Activated naive CD8-positive, alpha-beta T cell treated with anti-CD3 and anti-CD28 coated beads, Interleukin-2, amount 10 ng/mL, durations not matched to agents 7 days and 5 days (primary cell): Measurements from ENCODE around the gene CILP2. TPM values are rescaled to one million over a fixed set of nuclear protein-coding genes. Genes with fewer than 3 reads are reported as not detected.

Experiments used
- ATAC-seq: fragments of 150-1000 bp; cut with Tn5 transposase; one replicate; pipeline ENCODE4 v1.10.0; 2021; ENCODE audit warnings: low read depth, moderate library complexity
- POLR2A ChIA-PET: fragments of 350-600 bp; sonication (Branson Sonifier 250); formaldehyde crosslinking; loops from one replicate; lab custom pipeline; 2021; ENCODE audit warnings: antibody characterized with exemption; lab: Charles Lee
- DNase-seq: peaks from one replicate; pipeline ENCODE4 v3.0.0; 2021
- H3K27ac Mint-ChIP-seq: one replicate; pipeline ENCODE4 v1.8.0; 2022; ENCODE audit warnings: mild to moderate bottlenecking, mixed read lengths
- H3K27me3 Mint-ChIP-seq: one replicate; pipeline ENCODE4 v1.8.0; 2022; ENCODE audit warnings: mild to moderate bottlenecking, moderate library complexity, mixed read lengths
- H3K36me3 Mint-ChIP-seq: one replicate; pipeline ENCODE4 v1.8.0; 2021; ENCODE audit warnings: mild to moderate bottlenecking, mixed read lengths
- H3K4me1 Mint-ChIP-seq: one replicate; pipeline ENCODE4 v1.8.0; 2021; ENCODE audit warnings: mixed read lengths
- H3K4me3 Mint-ChIP-seq: one replicate; pipeline ENCODE4 v1.8.0; 2022; ENCODE audit warnings: mild to moderate bottlenecking, moderate library complexity, mixed read lengths
- H3K9me3 Mint-ChIP-seq: one replicate; pipeline ENCODE4 v1.8.0; 2021; ENCODE audit warnings: mixed read lengths
- total RNA-seq, 2 experiments: library from RNA; stranded (reverse); gene quantifications; one replicate each; pipeline ENCODE4 v1.2.3, GENCODE V29; 2021

The CILP2 gene
- total RNA-seq, 2 experiments from 2014 or later, result 0.11 to 0.14 TPM

GRCh38 chr19:19559931-19560330 lies 21.9 kb downstream of the CILP2 start:
- H3K9me3 Mint-ChIP-seq, result peaks cover under 1% of the 10 kb centered on the region
- H3K27ac Mint-ChIP-seq, result peak overlapping the region; percentile 61
- POLR2A ChIA-PET, result interaction anchor here (0.6 to 1.8 kb wide), 4 partner anchors 12 to 104 kb away, joined by 3 to 5 read pairs (median 4); partner anchors contain the start of gene ATP13A1
- H3K27me3 Mint-ChIP-seq, result no peaks in the 10 kb centered on the region
- no peak for ATAC-seq
- no peak overlapping the region for H3K4me3 Mint-ChIP-seq
- DNase-seq, result no peak
- peaks cover 5% of the 10 kb centered on the region for H3K4me1 Mint-ChIP-seq
- H3K36me3 Mint-ChIP-seq, result peaks cover 24% of the 10 kb centered on the region

DNA sequence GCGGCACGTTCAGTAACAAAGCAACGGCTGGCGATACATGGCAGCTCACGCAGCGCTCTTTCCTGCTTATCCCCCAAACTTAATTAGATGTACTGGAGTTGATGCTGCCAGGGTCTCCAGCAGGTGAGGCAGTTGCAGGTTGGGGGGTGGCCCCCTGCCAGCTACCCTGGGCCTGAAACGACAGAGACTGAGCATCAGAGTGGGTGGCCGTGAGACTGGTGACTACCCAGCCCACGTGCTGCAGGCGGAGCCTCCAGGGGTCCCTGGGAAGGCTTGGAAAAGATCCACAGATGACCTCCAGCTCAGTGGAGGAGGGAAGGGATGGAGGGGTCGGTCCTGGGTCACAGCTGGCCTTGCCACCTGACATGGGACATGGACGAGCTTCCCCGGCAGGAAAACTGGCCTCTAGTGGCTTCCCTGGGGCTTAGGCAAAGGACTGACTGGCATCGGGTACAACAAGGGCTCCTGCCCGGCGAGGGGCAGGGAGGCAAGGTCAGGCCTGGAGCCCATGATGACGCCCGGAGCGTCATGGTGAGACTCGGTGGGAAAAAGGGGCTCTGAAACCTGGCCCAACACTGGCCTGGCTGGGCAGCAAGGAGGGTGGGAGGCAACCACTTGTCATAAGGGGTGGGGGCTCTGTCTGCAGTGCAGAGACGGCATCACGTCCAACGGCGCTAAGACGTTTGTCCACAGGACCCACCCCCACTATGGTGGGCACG lies 24.0 kb downstream of the CILP2 start:
- Mint-ChIP-seq H3K9me3 (peaks cover 1% of the 10 kb centered on the region), H3K4me3 (no peak overlapping the region), H3K4me1 (peaks cover 5% of the 10 kb centered on the region), H3K36me3 (peaks cover 30% of the 10 kb centered on the region), H3K27me3 (no peaks in the 10 kb centered on the region), H3K27ac (peak overlapping the region; percentile 56)
- POLR2A ChIA-PET, result interaction anchor here (1.1 kb wide), 1 partner anchor 82 kb away, joined by 3 read pairs; the partner anchor contains the start of gene GMIP
- ATAC-seq, result no peak
- DNase-seq, result no peak

- no peak overlapping the region for H3K4me3 Mint-ChIP-seq
- ATAC-seq (peak; percentile 71), DNase-seq (no peak)
- H3K9me3 Mint-ChIP-seq, result peaks cover 1% of the 10 kb centered on the region
- POLR2A ChIA-PET, result no interaction called here
- peaks cover 33% of the 10 kb centered on the region for H3K36me3 Mint-ChIP-seq
- no peaks in the 10 kb centered on the region for H3K27me3 Mint-ChIP-seq
- peak overlapping the region; percentile 64 for H3K27ac Mint-ChIP-seq
- peaks cover 5% of the 10 kb centered on the region for H3K4me1 Mint-ChIP-seq
These were observed 24.7 kb downstream of the CILP2 start for GRCh38 chr19:19562665-19563347.

DNA sequence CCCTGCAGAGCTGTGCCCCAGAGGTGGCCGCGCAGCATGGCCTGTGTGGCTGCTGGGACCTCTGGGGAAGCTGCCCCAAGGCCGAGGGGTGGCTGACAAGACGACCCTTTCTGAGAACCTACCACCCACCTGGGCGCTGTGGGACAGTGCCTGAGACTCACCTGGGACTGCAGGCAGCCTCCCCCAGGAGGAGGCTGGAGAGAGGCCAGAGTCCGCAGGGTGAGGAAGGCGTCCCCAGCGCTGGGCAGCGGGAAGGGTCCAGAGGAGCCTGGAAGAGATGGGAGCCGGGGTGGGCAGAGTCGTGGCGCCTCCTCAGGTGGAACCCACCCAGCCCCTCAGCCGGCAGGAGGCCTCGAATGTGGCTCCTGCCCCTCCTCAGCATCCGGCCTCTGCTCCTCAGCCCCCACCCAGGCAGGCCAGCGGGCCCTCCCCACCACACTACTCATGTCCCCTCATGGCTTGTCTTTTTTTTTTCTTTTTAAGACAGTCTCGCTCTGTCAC lies 25.3 kb downstream of the CILP2 start:
- H3K27ac Mint-ChIP-seq, result no peak overlapping the region
- peaks cover 33% of the 10 kb centered on the region for H3K36me3 Mint-ChIP-seq
- H3K4me1 Mint-ChIP-seq, result peaks cover 5% of the 10 kb centered on the region
- ATAC-seq (no peak), DNase-seq (no peak)
- peaks cover 1% of the 10 kb centered on the region for H3K9me3 Mint-ChIP-seq
- no peaks in the 10 kb centered on the region for H3K27me3 Mint-ChIP-seq
- no peak overlapping the region for H3K4me3 Mint-ChIP-seq
- POLR2A ChIA-PET, result no interaction called here

GRCh38 chr19:19566306-19566705 lies 28.2 kb downstream of the CILP2 start:
- H3K27me3 Mint-ChIP-seq, result no peaks in the 10 kb centered on the region
- ATAC-seq, result no peak

DNA sequence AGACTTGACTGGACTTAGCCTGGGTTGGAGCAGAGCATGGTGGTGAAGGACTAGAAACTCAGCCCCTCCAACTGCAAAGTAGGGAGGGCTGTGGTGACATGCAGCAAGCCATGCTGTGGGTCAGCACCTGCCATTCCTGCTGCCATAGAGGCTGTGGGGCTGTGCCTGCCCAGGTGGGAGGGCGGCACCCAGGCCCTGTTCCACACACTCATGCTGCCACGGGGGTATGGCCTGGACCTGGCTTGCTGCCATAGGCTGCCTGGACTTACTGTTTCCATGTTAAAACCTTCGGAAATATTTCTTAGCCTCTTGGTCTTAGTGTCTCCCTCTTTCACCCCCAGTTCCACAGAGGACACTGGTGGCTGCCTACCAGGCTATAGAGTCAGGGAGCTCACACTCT lies 29.3 kb downstream of the CILP2 start:
- DNase-seq, result no peak
- peaks cover 48% of the 10 kb centered on the region for H3K36me3 Mint-ChIP-seq
- no peak overlapping the region for H3K4me3 Mint-ChIP-seq
- no peaks in the 10 kb centered on the region for H3K4me1 Mint-ChIP-seq
- peaks cover 1% of the 10 kb centered on the region for H3K9me3 Mint-ChIP-seq
- no peak for ATAC-seq
- POLR2A ChIA-PET, result interaction anchor here (0.6 to 1.6 kb wide), 3 partner anchors 13 to 60 kb away, joined by 3 to 5 read pairs (median 5); no protein-coding TSS in a partner anchor
- no peaks in the 10 kb centered on the region for H3K27me3 Mint-ChIP-seq
- peak overlapping the region; percentile 67 for H3K27ac Mint-ChIP-seq

More at GRCh38 chr19:19566306-19566705, 28.2 kb downstream of the CILP2 start:
- Mint-ChIP-seq H3K36me3 (peaks cover 47% of the 10 kb centered on the region), H3K4me1 (no peaks in the 10 kb centered on the region), H3K9me3 (peaks cover 1% of the 10 kb centered on the region), H3K27ac (no peak overlapping the region), H3K4me3 (no peak overlapping the region)
- POLR2A ChIA-PET, result no interaction called here
- DNase-seq, result no peak

GRCh38 chr19:19568802-19569756 lies 31.0 kb downstream of the CILP2 start:
- Mint-ChIP-seq H3K4me3 (no peak overlapping the region), H3K27ac (no peak overlapping the region), H3K9me3 (peaks cover 1% of the 10 kb centered on the region), H3K4me1 (no peaks in the 10 kb centered on the region), H3K27me3 (no peaks in the 10 kb centered on the region), H3K36me3 (peaks cover 46% of the 10 kb centered on the region)
- no peak for DNase-seq
- no peak for ATAC-seq
- POLR2A ChIA-PET, result interaction anchor here (0.5 to 1.6 kb wide), 4 partner anchors 12 to 199 kb away, joined by 3 to 5 read pairs (median 3); no protein-coding TSS in a partner anchor

- H3K27ac Mint-ChIP-seq, result peak overlapping the region; percentile 49
- H3K9me3 Mint-ChIP-seq, result no peaks in the 10 kb centered on the region
- H3K36me3 Mint-ChIP-seq, result peaks cover 36% of the 10 kb centered on the region
- ATAC-seq (no peak), DNase-seq (no peak)
- peaks cover 3% of the 10 kb centered on the region for H3K4me1 Mint-ChIP-seq
- no peaks in the 10 kb centered on the region for H3K27me3 Mint-ChIP-seq
- POLR2A ChIA-PET, result interaction anchor here (0.5 kb wide), 1 partner anchor 28 kb away, joined by 3 read pairs; no protein-coding TSS in a partner anchor
- H3K4me3 Mint-ChIP-seq, result no peak overlapping the region
These were observed 32.5 kb downstream of the CILP2 start for GRCh38 chr19:19570571-19570970.

DNA sequence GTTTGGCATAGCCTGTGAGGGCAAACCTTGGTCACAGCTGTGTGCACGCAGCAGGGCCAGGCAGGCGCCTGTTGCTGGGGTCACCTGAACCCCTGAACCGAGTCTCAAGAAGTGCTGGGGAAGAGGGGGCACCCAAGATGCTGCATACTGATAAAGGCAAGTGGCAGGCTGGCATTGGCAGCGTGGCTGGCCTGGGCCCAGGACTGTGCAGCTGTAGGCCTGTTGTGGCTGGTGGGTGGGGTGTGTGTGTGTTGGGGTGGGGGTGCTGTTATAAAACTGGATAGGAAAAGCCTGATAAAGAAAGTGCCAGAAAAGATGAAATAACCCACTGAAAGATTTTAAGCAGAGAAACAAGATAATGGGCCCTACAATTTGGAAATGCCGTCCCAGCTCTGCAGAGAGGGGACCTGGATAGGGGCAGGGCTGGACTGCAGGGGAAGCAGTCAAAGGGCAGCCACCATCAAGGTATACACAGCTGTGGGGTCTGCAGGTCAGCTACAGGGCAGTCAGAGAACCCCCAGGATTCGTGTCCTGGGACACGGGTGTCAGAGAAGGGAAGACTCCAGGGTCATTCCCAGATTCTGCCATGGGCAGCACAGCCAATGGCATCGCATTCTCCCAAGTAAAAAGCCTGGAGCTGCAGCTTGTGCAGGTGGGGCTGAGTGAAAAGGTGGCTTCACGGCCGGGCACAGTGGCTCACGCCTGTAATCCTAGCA lies 33.2 kb downstream of the CILP2 start:
- DNase-seq (no peak), ATAC-seq (no peak)
- POLR2A ChIA-PET, result interaction anchor here (0.5 kb wide), 1 partner anchor 27 kb away, joined by 3 read pairs; no protein-coding TSS in a partner anchor
- Mint-ChIP-seq H3K4me3 (no peak overlapping the region), H3K36me3 (peaks cover 35% of the 10 kb centered on the region), H3K27ac (no peak overlapping the region), H3K4me1 (peaks cover 4% of the 10 kb centered on the region), H3K9me3 (no peaks in the 10 kb centered on the region), H3K27me3 (no peaks in the 10 kb centered on the region)

DNA sequence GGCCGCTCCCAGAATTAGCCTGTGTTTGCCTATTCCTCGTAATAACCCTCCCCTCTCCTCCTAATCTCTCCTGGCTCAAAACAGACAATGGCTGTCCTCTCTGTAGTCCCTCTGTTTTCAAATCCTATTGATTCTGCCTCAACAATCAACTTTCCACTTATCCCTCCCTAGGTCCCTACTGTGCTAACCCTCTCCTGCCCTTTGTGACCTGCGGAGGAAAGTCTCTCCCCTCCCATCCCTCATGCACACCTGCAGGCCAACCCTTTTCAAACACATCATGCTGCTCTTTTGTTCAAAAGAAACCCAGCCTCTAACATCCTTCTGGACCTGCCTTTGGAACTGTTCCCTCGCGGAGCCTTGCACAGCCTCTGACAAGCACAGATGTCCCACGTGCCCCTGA lies 37.3 kb downstream of the CILP2 start:
- POLR2A ChIA-PET, result no interaction called here
- Mint-ChIP-seq H3K4me1 (peaks cover 9% of the 10 kb centered on the region), H3K9me3 (no peaks in the 10 kb centered on the region), H3K4me3 (no peak overlapping the region), H3K36me3 (peaks cover 13% of the 10 kb centered on the region), H3K27ac (no peak overlapping the region), H3K27me3 (no peaks in the 10 kb centered on the region)
- ATAC-seq, result no peak
- DNase-seq, result no peak

GRCh38 chr19:19578252-19578651 lies 40.2 kb downstream of the CILP2 start:
- no peak for ATAC-seq
- POLR2A ChIA-PET, result no interaction called here
- peaks cover 16% of the 10 kb centered on the region for H3K4me1 Mint-ChIP-seq
- no peaks in the 10 kb centered on the region for H3K27me3 Mint-ChIP-seq
- DNase-seq, result no peak
- H3K4me3 Mint-ChIP-seq, result no peak overlapping the region
- no peaks in the 10 kb centered on the region for H3K9me3 Mint-ChIP-seq
- H3K27ac Mint-ChIP-seq, result no peak overlapping the region
- H3K36me3 Mint-ChIP-seq, result peaks cover 5% of the 10 kb centered on the region
